Tibial nerve (tissue), 4 donors: ENCODE results near the gene PTGIS.

Experiments used
- CTCF ChIP-seq, 5 experiments: fragments of 200-600 bp in 3 of 5; fragments of 450-650 bp in 2 of 5; sonication (generic) in 3 of 5; IDR thresholded peaks; one replicate each; pipeline ENCODE4 v1.5.1; 2016 to 2019; ENCODE audit warnings: antibody characterized with exemption in 5 of 5, mild to moderate bottlenecking in 3 of 5, moderate library complexity in 2 of 5
- EP300 ChIP-seq, 2 donors: sonication (generic); formaldehyde crosslinking; IDR thresholded peaks; one replicate each; pipeline ENCODE4 v1.6.1; 2017; ENCODE audit warnings: antibody characterized with exemption in 2 of 2, mild to moderate bottlenecking in 1 of 2
- POLR2A ChIP-seq, 2 donors: fragments of 450-650 bp; IDR thresholded peaks; one replicate each; pipeline ENCODE4 v1.6.1; 2017; ENCODE audit warnings: antibody characterized with exemption in 2 of 2, mild to moderate bottlenecking in 2 of 2, moderate library complexity in 2 of 2

GRCh38 chr20:49571553-49571835 lies 3.6 kb upstream of the PTGIS start:
- TF ChIP-seq CTCF (IDR thresholded peaks at IDR 0.05) = no peak
- TF ChIP-seq POLR2A (IDR thresholded peaks at IDR 0.05) = no peak
- no peak for TF ChIP-seq EP300 (IDR thresholded peaks at IDR 0.05)
